ENCODE results near the gene PUS7.
A peak's percentile ranks its signal among the peaks of the same experiment; 100 is the strongest.
"Not testable (repeated sequence)": the region's sequence is repeated elsewhere in the genome, so short reads cannot be mapped to it uniquely, and the experiment has no call there.

The PUS7 gene

GRCh38 chr7:105521717-105522463, at the start of gene PUS7:
Gene PUS7 (minus strand): TSS chr7:105522271. CDS start chr7:105508512, 13,759 bp downstream.
- DNase-seq = peak; percentile 74

GRCh38 chr7:105567821-105568220, 45.8 kb upstream of the PUS7 start:
- DNase-seq = no peak

- no peak for DNase-seq
Measured at GRCh38 chr7:105567024-105567423, 45.0 kb upstream of the PUS7 start.

- no peak for DNase-seq
Measured at GRCh38 chr7:105565190-105565589, 43.1 kb upstream of the PUS7 start.

- DNase-seq = no peak
Measured at GRCh38 chr7:105559926-105560325, 37.9 kb upstream of the PUS7 start.

DNA sequence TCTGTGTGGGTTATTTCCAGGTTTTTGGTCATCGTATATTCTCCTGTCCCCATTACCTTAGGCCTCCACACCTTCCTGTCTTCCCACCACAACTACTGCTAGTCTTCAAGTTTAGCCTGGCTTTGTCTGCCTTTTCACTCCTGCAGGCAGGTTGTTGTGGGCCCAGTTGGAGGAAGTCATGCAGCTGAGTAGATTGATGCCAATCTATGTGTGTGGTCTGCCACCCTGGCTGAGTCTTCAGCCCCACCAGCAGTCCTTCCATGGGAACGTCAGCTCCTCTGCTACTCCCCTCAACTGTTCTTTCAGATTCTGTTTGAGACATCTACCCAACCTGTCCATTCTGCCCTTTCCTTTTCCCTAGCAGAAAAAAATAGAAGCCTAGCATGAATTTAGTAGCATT, 16.3 kb upstream of the PUS7 start:
- no peak for DNase-seq

DNA sequence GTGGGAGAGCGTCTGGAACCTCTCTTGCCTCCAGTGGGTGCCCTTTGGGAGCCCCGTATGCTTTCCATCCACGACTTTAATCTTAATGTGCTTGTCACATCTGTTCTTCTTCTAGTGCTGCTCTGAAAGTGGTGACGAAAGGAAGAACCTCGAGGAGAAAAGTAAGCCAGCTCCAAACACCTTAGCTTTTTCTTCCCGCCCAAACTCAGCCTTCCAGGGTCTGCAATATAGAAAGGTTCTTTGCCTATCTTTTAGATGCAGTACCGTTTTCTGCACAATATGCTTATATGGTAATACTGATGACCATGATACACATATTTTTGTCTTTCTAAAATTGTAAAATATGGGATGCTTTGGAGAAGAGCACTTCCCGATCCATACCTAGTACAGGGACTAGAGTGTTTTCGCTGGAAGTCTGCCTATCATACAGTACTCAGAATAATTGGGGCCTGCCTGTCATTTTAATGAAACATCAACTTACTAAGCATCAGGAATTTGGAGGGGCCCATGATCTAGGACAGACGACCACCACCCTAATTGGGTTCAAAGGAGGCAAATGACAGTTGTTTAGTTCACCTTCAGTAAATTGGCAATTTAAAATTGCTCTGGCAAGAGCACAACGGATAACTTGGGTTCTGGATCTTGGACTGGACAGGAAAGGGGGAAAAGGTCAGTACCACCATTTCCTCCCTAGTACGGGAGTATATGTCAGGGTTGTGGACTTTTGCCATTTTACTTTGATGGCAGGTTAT, 10.8 kb upstream of the PUS7 start:
- DNase-seq = no peak

DNA sequence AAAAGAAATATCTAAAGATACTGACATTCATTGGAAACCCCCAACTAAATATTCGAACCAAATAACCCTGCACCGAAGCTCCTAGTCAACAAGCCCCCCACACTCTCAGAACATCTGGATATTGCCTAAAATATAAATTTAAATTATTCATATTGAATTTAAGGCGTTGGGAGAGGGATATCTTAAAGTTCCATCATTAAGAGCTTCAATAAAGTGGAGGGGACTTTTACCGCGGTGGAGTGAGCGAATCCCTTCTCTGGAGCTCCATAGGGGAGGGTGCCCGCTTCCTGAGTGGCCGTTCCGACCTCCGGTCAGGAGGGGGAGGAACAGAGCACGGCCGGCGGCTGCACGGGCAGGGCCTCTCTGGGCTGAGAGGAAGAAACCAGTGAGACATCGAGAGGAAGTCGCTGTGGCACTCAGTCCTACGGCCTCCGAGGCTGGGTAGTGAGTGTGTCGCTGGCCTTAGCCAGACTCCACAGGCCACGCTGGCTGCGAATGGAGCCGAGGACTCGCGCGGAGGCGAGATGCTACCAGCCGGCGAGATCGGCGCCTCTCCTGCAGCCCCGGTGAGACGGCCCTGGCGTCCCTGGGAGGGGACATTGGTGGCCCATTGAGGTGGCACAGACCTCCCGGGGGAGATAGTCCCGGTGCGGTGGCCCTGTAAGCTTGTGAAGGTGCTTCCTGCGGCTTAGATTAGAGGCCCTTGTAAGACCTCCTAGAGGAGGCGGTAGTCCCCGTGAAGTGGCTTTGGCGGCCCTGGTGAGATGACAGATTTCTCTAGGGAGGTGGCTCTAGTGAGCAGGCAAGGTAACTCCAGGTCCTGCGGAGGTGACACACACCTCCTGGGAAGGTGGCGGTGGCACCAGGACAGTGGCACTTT, 10.0 kb upstream of the PUS7 start, which contains the start of gene RINT1:
Gene RINT1, plus strand, starts transcription at position 410 of the 880 bp plus-strand sequence. Its CDS starts 115 bp downstream, at position 525.
- peak; percentile 85 for DNase-seq

DNA sequence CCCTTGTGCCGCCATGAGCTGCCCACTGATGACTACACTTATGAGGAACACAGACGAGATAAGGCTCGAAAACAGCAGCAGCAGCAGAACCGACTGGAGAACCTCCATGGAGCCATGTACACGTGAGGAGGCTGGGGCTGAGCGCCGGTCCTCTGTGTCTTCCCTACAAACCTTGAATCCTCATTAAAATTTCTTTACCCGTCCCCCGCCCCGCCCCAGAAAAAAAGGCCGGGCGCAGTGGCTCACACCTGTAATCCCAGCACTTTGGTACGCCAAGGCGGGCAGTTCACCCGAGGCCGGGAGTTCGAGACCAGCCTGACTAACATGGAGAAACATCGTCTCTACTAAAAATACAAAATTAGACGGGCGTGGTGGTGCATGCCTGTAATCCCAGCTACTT, 8.5 kb upstream of the PUS7 start:
- DNase-seq = no peak

DNA sequence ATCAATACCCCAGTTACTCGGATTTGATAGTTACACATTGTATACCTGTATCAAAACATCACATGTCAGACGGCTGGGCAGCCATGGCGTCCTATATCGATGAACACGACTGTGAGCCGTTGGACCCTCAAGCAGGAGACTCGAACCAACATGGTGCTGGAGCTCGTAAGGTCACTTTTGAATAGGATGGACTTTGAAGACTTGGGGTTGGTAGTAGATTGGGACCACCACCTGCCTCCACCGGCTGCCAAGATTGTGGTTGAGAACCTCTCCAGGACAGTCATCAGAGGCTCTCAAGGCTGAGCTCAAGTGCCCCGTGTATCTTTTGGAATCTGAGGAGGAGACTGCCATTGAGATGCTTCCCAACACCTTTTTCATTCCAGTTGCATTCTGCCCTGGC, 8.1 kb upstream of the PUS7 start:
- no peak for DNase-seq

GRCh38 chr7:105527737-105528136, 5.7 kb upstream of the PUS7 start:
- not testable (repeated sequence) for DNase-seq

DNA sequence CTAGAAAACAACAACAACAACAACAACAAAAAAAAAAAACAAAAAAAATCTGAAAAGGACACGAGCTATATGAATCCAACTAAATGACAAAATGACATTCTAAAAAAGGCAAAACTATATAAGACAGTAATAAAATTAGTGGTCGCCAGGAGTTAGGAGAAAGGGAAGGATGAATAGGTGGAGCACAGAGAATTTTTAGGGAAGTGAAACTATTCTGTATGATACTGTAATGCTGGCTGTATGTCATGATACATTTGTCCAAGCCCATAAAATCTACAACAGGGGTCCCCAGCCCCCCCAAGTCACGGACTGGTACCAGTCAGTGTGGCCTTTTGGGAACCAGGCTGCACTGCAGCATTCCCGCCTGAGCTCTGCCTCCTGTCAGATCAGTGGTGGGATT, 2.8 kb upstream of the PUS7 start:
- no peak for DNase-seq

DNA sequence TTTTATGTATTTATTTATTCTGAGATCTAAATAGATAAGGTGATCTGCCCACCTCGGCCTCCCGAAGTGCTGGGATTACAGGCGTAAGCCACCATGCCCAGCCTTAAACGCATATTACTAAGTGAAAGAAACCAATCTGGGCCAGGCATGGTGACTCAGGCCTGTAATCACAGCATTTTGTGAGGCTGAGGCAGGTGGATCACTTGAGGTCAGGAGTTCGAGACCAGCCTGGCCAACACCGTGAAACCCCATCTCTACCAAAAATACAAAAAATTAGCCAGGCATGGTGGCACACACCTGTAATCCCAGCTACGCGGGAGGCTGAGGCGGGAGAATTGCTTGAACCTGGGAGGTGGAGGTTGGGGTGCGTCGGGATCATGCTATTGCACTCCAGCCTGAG, 2.4 kb upstream of the PUS7 start:
- not testable (repeated sequence) for DNase-seq

DNA sequence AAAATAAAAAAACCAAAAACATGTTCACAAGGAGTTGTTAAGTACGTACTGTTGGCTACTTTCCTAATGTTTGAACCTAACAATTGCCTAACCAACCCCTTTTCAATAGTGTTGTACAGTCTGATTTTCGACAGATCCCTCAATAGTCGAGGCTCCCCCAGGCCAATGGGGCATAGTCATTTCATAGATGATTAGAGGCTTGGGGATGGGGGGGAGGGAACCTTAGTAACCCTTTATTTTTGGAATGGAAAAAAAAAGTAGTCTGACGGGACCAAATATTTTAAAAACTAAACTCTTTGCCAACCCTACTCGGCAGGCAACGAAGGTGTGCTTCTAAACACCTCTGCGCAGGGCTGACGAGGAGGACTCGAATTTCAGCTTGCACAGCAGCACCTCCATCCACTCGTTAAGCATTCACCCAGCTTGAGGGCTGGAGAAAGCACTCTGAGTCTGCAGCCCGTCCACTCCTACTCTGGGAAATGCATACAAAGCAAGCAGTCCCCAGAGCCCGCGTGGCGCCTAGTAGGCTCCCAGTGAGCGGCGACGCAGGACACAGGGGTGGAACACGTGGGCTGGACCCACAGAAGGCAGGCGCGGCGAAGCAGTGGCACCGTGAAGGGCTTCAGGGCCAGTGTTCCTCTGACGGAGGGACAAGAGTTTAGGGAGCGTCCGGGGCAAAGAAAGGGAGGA, 899 bp downstream of the PUS7 start:
- peak; percentile 43 for DNase-seq

DNA sequence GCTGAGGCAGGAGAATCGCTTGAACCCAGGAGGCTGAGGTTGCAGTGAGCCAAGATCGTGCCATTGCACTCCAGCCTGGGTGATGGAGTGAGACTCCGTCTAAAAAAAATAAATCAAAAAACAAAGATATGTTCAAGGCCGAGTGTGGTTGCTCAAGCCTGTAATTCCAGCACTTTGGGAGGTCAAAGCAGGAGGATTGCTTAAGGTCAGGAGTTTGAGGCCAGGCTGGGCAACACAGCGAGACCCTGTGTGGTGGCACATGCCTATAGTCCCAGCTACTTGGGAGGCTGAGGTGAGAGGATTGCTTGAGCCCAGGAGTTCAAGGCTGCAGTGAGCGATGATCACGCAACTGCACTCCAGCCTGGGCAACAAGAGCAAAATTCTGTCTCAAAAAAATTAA, 1.5 kb downstream of the PUS7 start:
- not testable (repeated sequence) for DNase-seq

DNA sequence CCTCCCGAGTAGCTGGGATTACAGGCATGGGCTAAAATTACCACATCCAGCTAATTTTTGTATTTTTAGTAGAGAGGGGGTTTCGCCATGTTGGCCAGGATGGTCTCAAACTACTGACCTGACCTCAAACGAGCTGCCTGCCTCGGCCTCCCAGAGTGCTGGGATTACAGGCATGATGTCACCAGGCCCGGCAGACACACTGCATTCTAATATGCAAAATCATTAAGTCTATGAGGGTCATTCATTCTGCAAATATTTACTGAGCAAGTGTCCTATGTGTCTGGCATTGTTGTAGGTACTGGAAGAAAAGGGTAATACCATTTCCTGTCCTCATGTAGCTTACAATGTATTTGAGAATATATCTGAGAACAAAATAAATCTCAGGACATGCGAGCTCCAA, 2.7 kb downstream of the PUS7 start:
- DNase-seq = no peak

DNA sequence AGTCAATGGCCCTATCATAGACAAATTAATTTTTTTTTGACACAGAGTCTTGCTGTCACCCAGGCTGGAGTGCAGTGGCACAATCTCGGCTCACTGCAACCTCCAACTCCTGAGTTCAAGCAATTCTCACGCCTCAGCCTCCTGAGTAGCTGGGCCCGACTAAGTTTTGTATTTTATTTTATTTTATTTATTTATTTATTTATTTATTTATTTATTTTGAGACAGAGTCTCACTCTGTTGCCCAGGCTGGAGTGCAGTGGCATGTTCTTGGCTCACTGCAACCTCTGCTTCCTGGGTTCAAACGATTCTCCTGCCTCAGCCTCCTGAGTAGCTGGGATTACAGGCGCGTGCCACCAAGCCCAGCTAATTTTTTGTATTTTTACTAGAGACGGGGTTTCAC, 6.5 kb downstream of the PUS7 start:
- DNase-seq = not testable (repeated sequence)

DNA sequence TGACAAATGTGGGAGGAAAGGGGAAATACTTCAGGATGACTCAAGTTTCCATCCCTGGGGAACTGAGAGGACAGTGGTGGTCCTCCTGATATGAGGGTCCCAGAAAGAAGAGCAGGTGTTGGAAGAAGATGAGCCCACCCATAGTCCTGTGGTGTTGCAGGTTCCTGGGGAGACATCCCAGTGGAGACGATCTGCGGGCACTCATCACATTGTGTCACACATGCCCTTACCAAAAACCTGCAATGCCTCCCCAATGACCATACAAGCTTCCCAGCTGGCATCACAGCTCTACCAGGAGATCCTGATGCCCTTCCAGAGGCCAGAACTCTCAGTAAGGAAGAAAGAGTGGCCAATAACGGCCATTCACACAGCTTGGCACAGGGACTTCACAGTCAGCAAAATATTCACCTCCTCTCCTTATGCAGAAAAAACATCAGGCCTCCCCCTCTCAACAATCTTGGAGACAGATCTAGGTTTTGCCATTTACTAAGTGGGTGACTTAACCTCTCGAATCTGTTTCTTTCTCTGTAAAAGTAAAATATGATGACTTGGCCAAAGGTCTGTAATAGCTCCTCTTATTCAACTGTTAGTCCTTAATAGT, 9.0 kb downstream of the PUS7 start:
- no peak for DNase-seq

GRCh38 chr7:105512415-105512814, 9.7 kb downstream of the PUS7 start:
- no peak for DNase-seq

DNA sequence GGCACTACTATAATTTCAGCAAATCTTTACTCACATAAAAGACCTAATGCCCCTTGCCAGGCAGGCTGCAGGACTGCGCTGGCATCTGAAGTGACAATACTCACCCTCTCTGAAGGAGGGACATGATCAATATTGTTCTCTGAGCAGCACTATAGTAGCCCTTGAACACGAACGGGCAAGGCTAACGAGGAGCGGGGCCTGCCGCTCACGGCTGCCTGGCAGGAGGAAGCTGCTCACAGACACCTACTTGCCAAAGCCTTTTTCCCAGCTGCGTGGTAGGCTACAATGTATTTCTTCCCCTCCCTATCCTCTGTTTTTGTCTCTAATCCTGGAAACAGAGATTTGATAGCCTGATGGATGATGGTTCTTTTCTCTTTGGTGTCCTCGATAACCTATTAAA, 19.9 kb downstream of the PUS7 start:
- DNase-seq = no peak

GRCh38 chr7:105497016-105497415, 25.1 kb downstream of the PUS7 start:
- no peak for DNase-seq

DNA sequence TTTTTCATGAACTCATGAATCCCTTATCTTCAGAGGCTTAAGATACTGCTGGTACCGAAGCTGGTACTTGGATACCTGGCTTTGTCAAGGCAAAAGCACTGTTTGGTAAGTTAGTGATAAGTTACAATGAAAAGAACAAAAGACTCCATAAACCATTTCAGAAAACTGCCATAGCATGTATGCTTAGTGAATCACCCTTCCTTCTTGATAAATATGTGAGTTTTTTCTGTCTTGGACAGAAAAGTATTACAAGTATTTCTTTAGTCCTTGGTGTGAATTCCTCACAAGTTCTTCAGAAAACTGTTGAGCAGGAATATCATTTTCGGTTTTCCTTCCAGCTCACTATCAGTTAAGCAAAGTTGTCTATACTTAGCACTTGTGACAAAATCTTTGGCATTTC, 25.6 kb downstream of the PUS7 start:
- no peak for DNase-seq

Data from stimulated activated naive CD4-positive, alpha-beta T cell treated with Interleukin-2 at 50 U/mL for 16 hours (primary cell).